8988T (cell line): Measurements from ENCODE around the gene IFIT3.
"Not testable (repeated sequence)": the region's sequence is repeated elsewhere in the genome, so short reads cannot be mapped to it uniquely, and the experiment has no call there.

ENCODE experiments used
- DNase-seq: peaks from one replicate; pipeline ENCODE4 v3.0.0; 2011

IFIT3 gene

GRCh38 chr10:89304446-89304845 is 23.4 kb upstream of the IFIT3 start:
- DNase-seq: no peak

- DNase-seq: no peak
Observed at GRCh38 chr10:89304925-89305324, 22.9 kb upstream of the IFIT3 start.

- DNase-seq: no peak
Observed at GRCh38 chr10:89305766-89306433, 21.9 kb upstream of the IFIT3 start.

GRCh38 chr10:89306434-89307268 is 21.1 kb upstream of the IFIT3 start:
- no peak for DNase-seq

GRCh38 chr10:89307269-89307577 is 20.6 kb upstream of the IFIT3 start:
- DNase-seq: no peak

GRCh38 chr10:89308266-89308665 is 19.5 kb upstream of the IFIT3 start:
- no peak for DNase-seq

GRCh38 chr10:89308736-89309135 is 19.1 kb upstream of the IFIT3 start:
- DNase-seq: no peak

- DNase-seq: no peak
Observed at GRCh38 chr10:89309156-89310055, 18.4 kb upstream of the IFIT3 start.

- no peak for DNase-seq
Observed at GRCh38 chr10:89310056-89310893, 17.5 kb upstream of the IFIT3 start.

- DNase-seq: no peak
Observed at GRCh38 chr10:89312973-89313372, 14.8 kb upstream of the IFIT3 start.

GRCh38 chr10:89314676-89315075 is 13.1 kb upstream of the IFIT3 start:
- no peak for DNase-seq

GRCh38 chr10:89318047-89318446 is 9.8 kb upstream of the IFIT3 start:
- not testable (repeated sequence) for DNase-seq

GRCh38 chr10:89325081-89325480 is 2.7 kb upstream of the IFIT3 start:
- not testable (repeated sequence) for DNase-seq

GRCh38 chr10:89325856-89326255 is 1.9 kb upstream of the IFIT3 start:
- not testable (repeated sequence) for DNase-seq

- DNase-seq: no peak
Observed at GRCh38 chr10:89329151-89329550, 1.4 kb downstream of the IFIT3 start.

- DNase-seq: not testable (repeated sequence)
Observed at GRCh38 chr10:89330014-89330413, 2.2 kb downstream of the IFIT3 start.

- DNase-seq: no peak
Observed at GRCh38 chr10:89330537-89331212, 2.9 kb downstream of the IFIT3 start.

- DNase-seq: not testable (repeated sequence)
Observed at GRCh38 chr10:89331487-89332122, 3.8 kb downstream of the IFIT3 start.

- no peak for DNase-seq
Observed at GRCh38 chr10:89332123-89332633, 4.4 kb downstream of the IFIT3 start.

- no peak for DNase-seq
Observed at GRCh38 chr10:89335226-89335625, 7.4 kb downstream of the IFIT3 start.

- DNase-seq: no peak
Observed at GRCh38 chr10:89336241-89336640, 8.4 kb downstream of the IFIT3 start.
